Measurements from ENCODE around the gene ZNF17.
"Not testable (repeated sequence)": the region's sequence is repeated elsewhere in the genome, so short reads cannot be mapped to it uniquely, and the experiment has no call there.

Gene ZNF17

DNA sequence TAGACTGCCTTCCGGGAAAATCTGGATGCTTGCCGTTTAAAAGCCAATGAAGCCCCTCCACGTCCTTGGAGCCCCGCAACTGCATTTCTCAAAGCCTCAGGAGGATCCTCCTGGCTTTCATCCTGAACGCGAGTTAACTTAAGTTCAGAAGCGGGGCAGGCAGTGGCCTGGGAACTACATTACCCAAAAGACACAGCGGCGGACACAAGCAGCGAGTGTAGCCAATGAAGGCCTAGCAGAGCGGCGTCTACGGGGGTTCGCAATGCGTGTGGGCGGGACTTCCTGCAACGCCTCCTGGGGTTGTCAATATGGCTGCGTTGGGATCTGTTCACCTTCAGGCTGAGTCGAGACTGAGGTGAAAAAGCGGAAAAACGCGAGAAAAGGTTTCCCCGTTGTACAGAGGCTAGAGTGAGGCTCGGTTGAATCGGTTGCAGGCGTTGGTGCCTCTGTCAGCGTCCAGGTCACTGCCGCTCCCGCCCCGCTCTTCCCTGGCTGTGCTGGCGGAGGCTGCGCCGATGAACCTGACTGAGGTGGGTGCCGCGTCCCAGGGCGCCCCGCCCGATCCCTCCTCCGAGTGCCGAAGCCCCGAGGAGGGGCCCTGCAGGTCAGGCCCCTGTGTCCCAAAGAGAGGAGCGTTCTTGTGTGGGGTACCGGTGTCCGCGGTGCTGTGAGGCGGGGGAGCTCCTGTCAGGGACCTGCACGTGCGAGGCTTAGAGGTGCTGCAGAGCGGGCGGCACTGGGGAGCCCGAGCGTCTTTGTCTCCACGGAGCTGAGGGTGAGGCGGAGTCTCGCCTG, at the start of gene ZNF17:
Gene ZNF17, plus strand, starts transcription at position 285 of the 795 bp plus-strand sequence. CDS start 2,455 bp downstream, outside the sequence.
- H3K36me3 ChIP-seq (ENCODE audit: control insufficient read depth in 1 of 2, insufficient read depth in 2 of 2, low read length in 2 of 2): peaks cover 21 to 32% of the 10 kb centered on the region in 2 donors
- H3K27ac ChIP-seq (ENCODE audit: low read length): peak within 1 kb of the TSS; percentile 68
- peaks cover 0 to 18% of the 10 kb centered on the region in 2 donors for H3K9me3 ChIP-seq (ENCODE audit: control insufficient read depth in 1 of 2, low read length in 2 of 2)
- no peaks in the 10 kb centered on the region for H3K27me3 ChIP-seq (ENCODE audit: low read depth, low read length)
- peaks cover 9 to 16% of the 10 kb centered on the region in 2 donors for H3K4me1 ChIP-seq (ENCODE audit: control insufficient read depth in 1 of 2, insufficient read depth in 2 of 2, low read length in 2 of 2)
- H3K4me3 ChIP-seq (ENCODE audit: low read depth in 1 of 2, low read length in 2 of 2): peak within 1 kb of the TSS; percentile 88 to 100

GRCh38 chr19:57362419-57362818, 48.5 kb upstream of the ZNF17 start:
- Histone ChIP-seq H3K27ac (ENCODE audit: low read length) (peak overlapping the region; percentile 92), H3K9me3 (ENCODE audit: control insufficient read depth in 1 of 2, low read length in 2 of 2) (peaks cover 13 to 21% of the 10 kb centered on the region in 2 donors), H3K36me3 (ENCODE audit: control insufficient read depth in 1 of 2, insufficient read depth in 2 of 2, low read length in 2 of 2) (peaks cover 6 to 17% of the 10 kb centered on the region in 2 donors), H3K4me1 (ENCODE audit: control insufficient read depth in 1 of 2, insufficient read depth in 2 of 2, low read length in 2 of 2) (peaks cover 0 to 10% of the 10 kb centered on the region in 2 donors), H3K27me3 (ENCODE audit: low read depth, low read length) (no peaks in the 10 kb centered on the region), H3K4me3 (ENCODE audit: low read depth in 1 of 2, low read length in 2 of 2) (peak overlapping the region; percentile 70 to 80)

- H3K4me3 ChIP-seq (ENCODE audit: low read depth in 1 of 2, low read length in 2 of 2): peak within 1 kb of the TSS; percentile 70 to 80
- H3K27ac ChIP-seq (ENCODE audit: low read length): peak within 1 kb of the TSS; percentile 92
- no peaks in the 10 kb centered on the region for H3K27me3 ChIP-seq (ENCODE audit: low read depth, low read length)
- peaks cover 7 to 14% of the 10 kb centered on the region in 2 donors for H3K9me3 ChIP-seq (ENCODE audit: control insufficient read depth in 1 of 2, low read length in 2 of 2)
- H3K4me1 ChIP-seq (ENCODE audit: control insufficient read depth in 1 of 2, insufficient read depth in 2 of 2, low read length in 2 of 2): peaks cover 0 to 10% of the 10 kb centered on the region in 2 donors
- peaks cover 0 to 11% of the 10 kb centered on the region in 2 donors for H3K36me3 ChIP-seq (ENCODE audit: control insufficient read depth in 1 of 2, insufficient read depth in 2 of 2, low read length in 2 of 2)
These were observed 47.8 kb upstream of the ZNF17 start, which contains the start of the genes TRAPPC2B and ZNF547 for GRCh38 chr19:57362997-57363687. TRAPPC2B (plus strand) TSS chr19:57363551; CDS start chr19:57364834, 1,283 bp downstream. ZNF547 (plus strand) TSS chr19:57363551; CDS start chr19:57368556, 5,005 bp downstream.

GRCh38 chr19:57363688-57364181, 47.2 kb upstream of the ZNF17 start:
- peaks cover 0 to 6% of the 10 kb centered on the region in 2 donors for H3K36me3 ChIP-seq (ENCODE audit: control insufficient read depth in 1 of 2, insufficient read depth in 2 of 2, low read length in 2 of 2)
- H3K4me3 ChIP-seq (ENCODE audit: low read depth in 1 of 2, low read length in 2 of 2): peak overlapping the region; percentile 70 to 80
- peaks cover under 1 to 8% of the 10 kb centered on the region in 2 donors for H3K9me3 ChIP-seq (ENCODE audit: control insufficient read depth in 1 of 2, low read length in 2 of 2)
- peaks cover 0 to 10% of the 10 kb centered on the region in 2 donors for H3K4me1 ChIP-seq (ENCODE audit: control insufficient read depth in 1 of 2, insufficient read depth in 2 of 2, low read length in 2 of 2)
- H3K27me3 ChIP-seq (ENCODE audit: low read depth, low read length): no peaks in the 10 kb centered on the region
- H3K27ac ChIP-seq (ENCODE audit: low read length): peak overlapping the region; percentile 63

DNA sequence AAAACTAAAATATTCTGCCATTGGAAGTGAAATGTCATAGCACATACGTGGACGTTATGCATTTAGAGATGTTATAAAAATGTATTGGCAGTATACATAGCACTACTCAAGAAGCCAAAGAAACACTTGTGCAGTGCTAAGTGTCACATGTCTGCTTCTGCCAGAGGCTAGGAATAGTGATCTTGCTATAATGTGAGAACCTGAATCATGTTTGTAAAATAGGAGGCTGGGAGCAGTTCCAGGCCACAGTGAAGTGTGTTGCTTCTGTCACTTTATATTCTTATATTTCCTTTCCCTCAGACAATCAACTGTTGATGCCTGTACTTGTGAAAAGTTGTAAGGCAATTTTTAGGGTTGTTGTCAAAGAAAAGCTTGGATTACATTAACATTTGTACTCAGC, 44.2 kb upstream of the ZNF17 start:
- peaks cover 2 to 5% of the 10 kb centered on the region in 2 donors for H3K36me3 ChIP-seq (ENCODE audit: control insufficient read depth in 1 of 2, insufficient read depth in 2 of 2, low read length in 2 of 2)
- H3K27me3 ChIP-seq (ENCODE audit: low read depth, low read length): no peaks in the 10 kb centered on the region
- no peak overlapping the region for H3K27ac ChIP-seq (ENCODE audit: low read length)
- no peaks in the 10 kb centered on the region for H3K9me3 ChIP-seq (ENCODE audit: control insufficient read depth in 1 of 2, low read length in 2 of 2)
- peaks cover 0 to 10% of the 10 kb centered on the region in 2 donors for H3K4me1 ChIP-seq (ENCODE audit: control insufficient read depth in 1 of 2, insufficient read depth in 2 of 2, low read length in 2 of 2)
- no peak overlapping the region for H3K4me3 ChIP-seq (ENCODE audit: low read depth in 1 of 2, low read length in 2 of 2)

DNA sequence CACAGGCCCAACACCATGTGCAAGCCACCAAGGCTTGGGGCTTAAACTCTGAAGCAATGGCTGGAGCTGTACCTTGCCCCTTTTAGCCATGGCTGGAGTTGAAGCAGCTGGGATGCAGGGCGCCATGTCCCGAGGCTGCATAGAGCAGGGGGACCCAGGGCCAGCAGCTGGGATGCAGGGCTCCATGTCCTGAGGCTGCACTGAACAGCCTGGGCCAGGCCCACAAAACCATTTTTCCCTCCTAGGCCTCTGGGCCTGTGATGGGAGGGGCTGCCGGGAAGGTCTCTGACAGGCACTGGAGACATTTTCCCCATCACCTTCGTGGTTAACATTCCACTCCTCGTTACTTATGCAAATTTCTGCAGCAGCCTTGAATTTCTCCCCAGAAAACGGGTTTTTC, 36.8 kb upstream of the ZNF17 start:
- Histone ChIP-seq H3K36me3 (ENCODE audit: control insufficient read depth in 1 of 2, insufficient read depth in 2 of 2, low read length in 2 of 2) (peaks cover 25 to 72% of the 10 kb centered on the region in 2 donors), H3K4me3 (ENCODE audit: low read depth in 1 of 2, low read length in 2 of 2) (peak overlapping the region in 1 of 2 donors; percentile 19), H3K27me3 (ENCODE audit: low read depth, low read length) (no peaks in the 10 kb centered on the region), H3K4me1 (ENCODE audit: control insufficient read depth in 1 of 2, insufficient read depth in 2 of 2, low read length in 2 of 2) (no peaks in the 10 kb centered on the region), H3K27ac (ENCODE audit: low read length) (no peak overlapping the region), H3K9me3 (ENCODE audit: control insufficient read depth in 1 of 2, low read length in 2 of 2) (peaks cover 22 to 39% of the 10 kb centered on the region in 2 donors)

- H3K27me3 ChIP-seq (ENCODE audit: low read depth, low read length); H3K27ac ChIP-seq (ENCODE audit: low read length); H3K4me1 ChIP-seq (ENCODE audit: control insufficient read depth in 1 of 2, insufficient read depth in 2 of 2, low read length in 2 of 2): not testable (repeated sequence)
- peaks cover 25 to 72% of the 10 kb centered on the region in 2 donors for H3K36me3 ChIP-seq (ENCODE audit: control insufficient read depth in 1 of 2, insufficient read depth in 2 of 2, low read length in 2 of 2)
- peaks cover 27 to 39% of the 10 kb centered on the region in 2 donors for H3K9me3 ChIP-seq (ENCODE audit: control insufficient read depth in 1 of 2, low read length in 2 of 2)
- H3K4me3 ChIP-seq (ENCODE audit: low read depth in 1 of 2, low read length in 2 of 2): peak overlapping the region in 1 of 2 donors; percentile 19
These were observed 36.3 kb upstream of the ZNF17 start for GRCh38 chr19:57374647-57375046.

- Histone ChIP-seq H3K4me3 (ENCODE audit: low read depth in 1 of 2, low read length in 2 of 2) (no peak overlapping the region), H3K27ac (ENCODE audit: low read length) (no peak overlapping the region), H3K27me3 (ENCODE audit: low read depth, low read length) (no peaks in the 10 kb centered on the region), H3K9me3 (ENCODE audit: control insufficient read depth in 1 of 2, low read length in 2 of 2) (peaks cover 32 to 41% of the 10 kb centered on the region in 2 donors), H3K4me1 (ENCODE audit: control insufficient read depth in 1 of 2, insufficient read depth in 2 of 2, low read length in 2 of 2) (no peaks in the 10 kb centered on the region), H3K36me3 (ENCODE audit: control insufficient read depth in 1 of 2, insufficient read depth in 2 of 2, low read length in 2 of 2) (peaks cover 25 to 72% of the 10 kb centered on the region in 2 donors)
These were observed 34.8 kb upstream of the ZNF17 start for GRCh38 chr19:57376151-57376550.

- Histone ChIP-seq H3K9me3 (ENCODE audit: control insufficient read depth in 1 of 2, low read length in 2 of 2) (peaks cover 32 to 41% of the 10 kb centered on the region in 2 donors), H3K36me3 (ENCODE audit: control insufficient read depth in 1 of 2, insufficient read depth in 2 of 2, low read length in 2 of 2) (peaks cover 15 to 59% of the 10 kb centered on the region in 2 donors), H3K27me3 (ENCODE audit: low read depth, low read length) (no peaks in the 10 kb centered on the region), H3K27ac (ENCODE audit: low read length) (no peak overlapping the region), H3K4me1 (ENCODE audit: control insufficient read depth in 1 of 2, insufficient read depth in 2 of 2, low read length in 2 of 2) (no peaks in the 10 kb centered on the region), H3K4me3 (ENCODE audit: low read depth in 1 of 2, low read length in 2 of 2) (peak overlapping the region in 1 of 2 donors; percentile 37)
These were observed 33.3 kb upstream of the ZNF17 start for GRCh38 chr19:57377498-57378146.

DNA sequence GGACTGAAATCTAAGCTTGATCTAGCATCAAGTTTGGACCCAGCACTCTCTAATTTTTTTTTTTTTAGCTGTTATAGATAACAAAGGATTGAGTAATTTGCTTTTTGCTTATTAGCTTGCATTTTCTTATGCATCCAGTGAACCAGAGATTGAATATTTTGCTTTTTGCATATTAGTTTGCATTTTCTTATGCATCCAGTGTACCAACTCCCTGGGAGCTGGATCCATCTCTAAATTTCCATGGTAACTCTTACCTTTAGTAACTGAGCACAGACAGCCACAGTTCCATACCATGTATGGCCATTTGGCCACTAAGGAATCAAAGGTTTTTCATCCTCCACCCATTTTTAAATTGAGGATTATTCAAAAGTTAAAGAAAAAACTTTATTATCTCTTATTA, 30.0 kb upstream of the ZNF17 start:
- H3K4me1 ChIP-seq (ENCODE audit: control insufficient read depth in 1 of 2, insufficient read depth in 2 of 2, low read length in 2 of 2): no peaks in the 10 kb centered on the region
- H3K36me3 ChIP-seq (ENCODE audit: control insufficient read depth in 1 of 2, insufficient read depth in 2 of 2, low read length in 2 of 2): peaks cover 9 to 26% of the 10 kb centered on the region in 2 donors
- no peak overlapping the region for H3K27ac ChIP-seq (ENCODE audit: low read length)
- no peaks in the 10 kb centered on the region for H3K27me3 ChIP-seq (ENCODE audit: low read depth, low read length)
- no peak overlapping the region for H3K4me3 ChIP-seq (ENCODE audit: low read depth in 1 of 2, low read length in 2 of 2)
- H3K9me3 ChIP-seq (ENCODE audit: control insufficient read depth in 1 of 2, low read length in 2 of 2): peaks cover 30 to 32% of the 10 kb centered on the region in 2 donors

Measured in muscle layer of duodenum (tissue), 2 donors.